Hematopoietic multipotent progenitor cell treated with erythropoietin and hydrocortisone succinate and interleukin-3 and kit ligand, for 4 days (in vitro differentiated cells): ENCODE measurements around the gene RAB33B.
A peak's percentile ranks its signal among the peaks of the same experiment; 100 is the strongest.
"Not testable (repeated sequence)": the region's sequence is repeated elsewhere in the genome, so short reads cannot be mapped to it uniquely, and the experiment has no call there.

Experiments used
- DNase-seq: peaks from one replicate; pipeline ENCODE4 v3.0.0-alpha.2; 2015

RAB33B gene

DNA sequence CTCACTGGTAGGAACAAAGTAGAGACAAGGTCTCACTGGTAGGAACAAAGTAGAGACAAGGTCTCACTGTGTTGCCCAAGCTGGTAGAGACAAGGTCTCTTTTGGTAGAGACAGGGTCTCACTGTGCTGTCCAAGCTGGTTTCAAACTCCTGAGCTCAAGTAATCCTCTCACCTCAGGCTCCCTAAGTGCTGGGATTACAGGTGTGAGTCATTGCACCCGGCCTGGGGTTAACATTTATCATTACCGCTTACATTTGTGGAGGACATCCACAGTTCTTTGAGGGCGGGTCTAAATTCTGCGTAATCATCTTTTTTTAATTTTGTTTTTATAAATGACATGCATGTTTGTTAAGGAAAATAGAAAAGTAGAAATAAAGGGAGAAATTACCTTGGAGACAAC lies 12.0 kb downstream of the RAB33B start:
- no peak for DNase-seq

DNA sequence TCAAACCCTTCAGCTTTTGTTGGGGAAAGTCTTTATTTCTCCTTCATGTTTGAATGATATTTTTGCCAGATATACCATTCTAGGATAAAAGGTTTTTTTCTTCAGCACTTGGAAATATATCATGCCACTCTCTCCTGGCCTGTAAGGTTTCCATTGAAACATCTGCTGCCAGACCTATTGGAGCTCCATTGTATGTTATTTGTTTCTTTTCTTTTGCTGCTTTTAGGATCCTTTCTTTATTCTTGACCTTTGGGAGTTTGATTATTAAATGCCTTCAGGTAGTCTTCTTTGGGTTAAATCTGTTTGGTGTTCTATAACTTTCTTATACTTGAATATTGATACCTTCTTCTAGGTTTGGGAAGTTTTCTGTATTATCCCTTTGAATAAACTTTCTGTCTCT lies 14.8 kb downstream of the RAB33B start:
- DNase-seq = not testable (repeated sequence)

DNA sequence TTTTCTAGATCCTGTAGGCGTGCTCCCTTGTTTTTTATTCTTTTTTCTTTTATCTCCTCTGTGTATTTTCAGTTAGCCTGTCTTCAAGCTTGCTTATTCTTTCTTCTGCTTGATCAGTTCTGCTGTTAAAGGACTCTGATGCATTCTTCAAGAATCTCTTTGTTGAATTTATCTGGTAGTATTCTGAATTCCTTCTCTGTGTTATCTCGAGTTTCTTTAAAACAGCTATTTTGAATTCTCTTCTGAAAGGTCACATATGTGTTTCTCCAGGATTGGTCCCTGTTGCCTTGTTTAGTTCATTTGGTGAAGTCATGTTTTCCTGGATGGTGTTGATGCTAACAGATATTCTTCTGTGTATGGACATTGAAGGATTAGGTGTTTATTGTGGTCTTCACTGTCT lies 15.3 kb downstream of the RAB33B start:
- DNase-seq = no peak

DNA sequence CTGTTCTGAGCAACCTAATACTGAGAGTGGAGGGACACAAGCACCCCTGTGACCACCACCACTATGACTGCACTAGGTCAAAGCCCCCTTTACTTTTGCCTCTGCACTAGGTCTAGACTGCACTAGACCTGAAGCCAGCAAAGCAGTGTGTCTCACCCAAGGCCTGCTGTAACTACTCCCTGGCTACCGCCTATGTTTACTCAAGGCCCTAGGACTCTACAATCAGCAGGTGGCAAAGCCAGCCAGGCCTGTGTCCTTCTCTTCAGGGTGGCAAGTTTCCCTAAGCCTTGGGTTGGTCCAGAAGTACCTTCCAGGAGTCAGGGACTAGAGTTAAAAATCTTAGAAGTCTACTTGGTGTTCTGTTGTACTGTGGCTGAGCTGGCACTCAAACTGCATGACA lies 15.9 kb downstream of the RAB33B start:
- DNase-seq = no peak

DNA sequence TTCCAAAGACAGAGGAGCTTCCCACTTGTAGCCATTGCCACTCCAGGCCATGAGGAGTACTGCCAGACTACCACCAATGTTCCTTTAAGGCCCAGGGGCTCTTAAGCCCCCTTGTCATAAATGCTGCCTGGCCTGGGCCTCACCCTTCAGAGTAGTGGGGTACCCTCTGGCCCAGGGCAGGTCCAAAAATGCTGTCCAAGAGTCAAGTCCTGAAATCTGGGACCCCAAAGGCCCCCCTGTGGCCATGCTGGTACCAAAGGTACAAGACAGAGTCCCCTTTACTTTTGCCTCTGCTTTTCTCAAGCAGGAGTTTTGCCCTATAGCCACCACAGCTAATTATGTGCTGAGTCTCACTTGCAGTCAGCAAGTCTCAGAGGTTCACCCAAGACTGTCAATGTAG lies 16.4 kb downstream of the RAB33B start:
- no peak for DNase-seq

DNA sequence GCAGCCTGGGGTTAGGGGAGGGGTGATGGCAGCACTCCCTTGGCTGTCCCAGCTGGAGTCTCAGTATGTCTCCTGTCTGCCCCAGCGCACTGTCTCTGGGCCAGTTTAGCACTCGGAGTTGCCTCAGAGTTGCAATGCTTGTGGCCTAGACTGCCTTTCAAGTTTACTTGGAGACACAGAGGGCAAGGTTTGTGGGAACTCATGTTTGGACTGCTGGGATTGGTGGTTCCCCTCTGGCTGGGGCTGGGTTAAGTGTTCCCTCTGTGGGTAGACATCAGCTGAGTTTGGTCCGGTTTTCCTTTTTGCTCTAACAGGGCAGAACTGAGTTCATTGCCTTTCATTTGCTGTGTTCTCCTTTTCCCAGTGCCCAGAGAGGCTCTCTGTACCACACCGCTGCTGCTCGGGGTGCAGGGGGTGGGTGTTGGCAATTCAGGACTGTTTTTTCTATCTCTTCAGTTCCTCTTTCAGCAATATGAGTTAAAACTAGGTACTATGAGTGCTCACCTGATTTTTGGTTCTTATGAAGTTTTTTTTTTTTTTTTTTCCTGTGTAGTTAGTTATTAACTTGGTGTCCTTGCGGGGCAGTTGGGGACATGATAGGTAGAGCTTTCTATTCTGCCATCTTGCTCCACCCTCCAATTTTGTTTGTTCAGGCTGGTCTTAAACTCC lies 17.2 kb downstream of the RAB33B start:
- no peak for DNase-seq

DNA sequence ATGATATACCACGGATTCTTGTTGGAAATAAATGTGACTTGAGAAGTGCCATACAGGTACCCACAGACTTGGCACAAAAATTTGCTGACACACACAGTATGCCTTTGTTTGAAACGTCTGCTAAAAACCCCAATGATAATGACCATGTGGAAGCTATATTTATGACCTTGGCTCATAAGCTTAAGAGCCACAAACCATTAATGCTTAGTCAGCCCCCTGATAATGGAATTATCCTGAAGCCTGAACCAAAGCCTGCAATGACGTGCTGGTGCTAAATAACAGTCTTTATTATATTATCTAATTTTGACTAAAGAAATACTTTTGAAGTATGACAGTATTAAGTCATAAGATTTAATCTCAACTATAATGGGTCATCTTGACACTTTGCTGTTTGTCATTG lies 18.9 kb downstream of the RAB33B start:
- no peak for DNase-seq

DNA sequence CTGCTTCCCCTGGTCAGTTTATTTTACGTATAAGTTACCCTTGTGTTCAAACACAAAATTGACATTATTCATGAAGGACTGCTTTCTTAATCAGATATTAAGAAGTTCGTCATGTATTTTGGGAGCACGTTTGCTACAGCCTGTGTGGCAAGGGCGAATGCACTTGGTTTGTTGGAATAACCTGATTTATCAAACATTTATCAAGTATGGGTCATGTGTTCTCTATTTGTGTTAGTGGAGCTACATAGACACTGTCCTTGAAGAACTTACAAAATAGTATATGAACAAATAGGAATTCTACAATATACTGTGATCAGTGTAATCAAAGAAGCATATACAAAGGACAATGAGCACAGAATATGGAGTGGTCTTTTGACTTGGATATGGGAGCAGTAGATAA lies 22.4 kb downstream of the RAB33B start:
- DNase-seq = no peak

DNA sequence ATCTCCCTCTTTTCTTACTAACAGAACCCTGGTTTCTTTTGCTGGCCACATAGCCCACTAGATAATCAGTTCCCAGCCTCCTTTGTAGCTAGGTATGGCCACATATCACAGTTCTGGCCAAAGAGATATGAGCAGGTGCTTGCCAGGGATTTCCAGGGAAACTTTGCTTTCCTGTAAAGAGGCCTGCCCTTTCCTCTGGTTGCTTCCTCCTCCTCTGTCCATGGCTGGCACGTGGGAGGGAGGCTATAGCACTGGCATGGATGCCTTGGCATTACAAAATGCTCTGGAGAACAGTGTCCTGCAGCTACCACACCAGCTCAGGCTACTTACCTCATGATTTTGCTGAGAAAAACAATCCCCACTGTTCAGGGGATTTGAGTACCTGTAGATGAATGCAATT lies 27.5 kb downstream of the RAB33B start:
- no peak for DNase-seq

DNA sequence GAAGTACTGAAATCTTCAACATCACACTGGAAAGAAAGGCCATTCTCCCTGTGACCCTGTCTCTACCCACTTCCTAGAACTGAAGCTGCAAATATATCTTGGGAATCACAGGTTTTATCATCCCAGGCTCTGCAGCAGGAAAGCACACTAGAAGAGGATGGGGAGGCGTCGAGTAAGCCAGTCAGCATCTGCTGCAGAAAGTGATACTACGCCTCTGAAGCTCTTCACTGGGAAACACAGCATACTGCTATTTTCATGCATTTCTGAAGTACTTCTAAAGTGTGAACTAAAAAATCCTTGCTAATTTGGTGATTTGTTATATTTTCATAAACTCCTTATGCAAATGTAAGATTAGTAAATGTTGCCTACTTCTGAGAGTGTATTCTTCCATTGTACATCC lies 29.1 kb downstream of the RAB33B start:
- no peak for DNase-seq

DNA sequence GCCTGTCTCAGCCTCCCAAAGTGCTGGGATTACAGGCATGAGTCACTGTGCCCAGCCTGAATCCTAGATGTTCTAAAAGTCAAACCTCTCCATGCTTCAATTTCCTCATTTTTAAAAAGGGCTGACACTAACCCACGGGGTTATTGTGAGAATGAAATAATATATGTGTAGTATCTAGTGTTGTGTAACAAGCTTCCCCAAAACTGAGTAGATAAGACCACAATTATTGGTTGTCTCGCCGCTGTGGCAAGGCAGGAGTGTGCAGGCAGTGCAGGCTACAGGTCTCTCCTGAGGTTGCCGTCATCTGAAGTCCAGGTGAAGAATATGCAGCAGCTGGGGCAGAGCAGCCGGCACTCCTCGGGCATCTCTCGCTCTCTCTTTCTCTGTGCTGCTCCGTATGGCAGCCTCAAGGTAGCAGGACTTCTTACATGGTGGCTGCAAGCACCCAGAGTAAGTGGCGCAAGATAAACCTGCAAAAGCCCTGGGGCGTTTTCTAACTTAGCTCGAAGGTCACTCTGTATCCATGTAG lies 30.9 kb downstream of the RAB33B start:
- DNase-seq = peak; percentile 66

DNA sequence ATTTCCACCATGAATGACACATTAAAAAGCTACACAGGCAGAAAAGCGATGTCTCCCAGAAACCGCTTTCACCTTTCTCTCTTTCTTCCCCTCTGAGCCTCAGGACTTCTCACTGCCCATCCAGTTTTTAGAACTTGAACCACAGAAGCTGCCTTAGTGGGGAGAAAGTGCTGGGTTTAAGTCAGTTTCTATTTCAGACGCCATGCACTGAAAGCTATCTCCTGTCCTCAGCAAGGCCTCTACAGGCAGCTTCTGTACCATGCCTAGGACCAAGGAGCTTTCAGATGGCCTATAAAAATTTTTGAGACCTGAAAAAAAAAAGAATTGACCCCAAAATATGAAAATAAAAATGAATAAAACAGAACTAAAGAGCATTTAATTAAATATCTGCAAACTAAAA lies 34.5 kb downstream of the RAB33B start:
- DNase-seq = no peak

DNA sequence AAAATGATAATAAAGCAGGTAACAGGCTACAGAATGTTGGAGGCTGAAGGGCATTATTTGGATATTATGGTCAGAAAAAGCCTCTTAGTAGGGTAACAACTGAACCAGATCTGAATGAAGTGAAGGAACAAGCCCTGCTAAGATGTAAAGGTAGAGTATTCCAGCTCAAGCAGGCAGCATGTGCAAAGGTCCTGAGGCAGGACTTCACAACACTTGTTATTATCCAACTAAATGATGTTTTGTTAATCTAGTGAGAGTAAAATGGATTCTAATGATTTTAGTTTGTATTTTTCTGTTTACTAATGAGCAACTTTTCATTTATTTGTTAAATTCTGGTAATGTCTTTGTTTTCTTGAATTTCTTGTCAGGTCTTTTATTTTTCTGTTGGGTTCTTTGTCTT lies 35.7 kb downstream of the RAB33B start:
- no peak for DNase-seq

DNA sequence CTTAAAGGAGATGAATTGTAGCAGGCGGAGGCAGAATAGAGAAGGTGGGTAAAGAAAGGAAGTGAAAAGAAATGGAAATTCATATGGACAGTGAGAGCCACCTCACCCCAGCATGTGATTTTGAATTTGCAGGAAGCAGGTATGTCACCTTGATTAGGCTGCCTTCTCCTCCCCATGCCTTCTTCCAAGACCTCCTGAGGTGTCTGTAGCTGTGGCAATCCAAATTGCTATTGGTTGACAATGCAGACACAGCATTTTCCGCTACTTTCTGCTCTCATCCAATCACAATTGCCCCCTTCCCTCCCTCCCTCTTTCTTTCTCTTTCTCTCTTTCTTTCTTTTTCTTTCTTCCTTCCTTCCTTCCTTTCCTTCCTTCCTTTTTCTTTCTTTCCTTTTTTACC lies 38.5 kb downstream of the RAB33B start:
- no peak for DNase-seq

DNA sequence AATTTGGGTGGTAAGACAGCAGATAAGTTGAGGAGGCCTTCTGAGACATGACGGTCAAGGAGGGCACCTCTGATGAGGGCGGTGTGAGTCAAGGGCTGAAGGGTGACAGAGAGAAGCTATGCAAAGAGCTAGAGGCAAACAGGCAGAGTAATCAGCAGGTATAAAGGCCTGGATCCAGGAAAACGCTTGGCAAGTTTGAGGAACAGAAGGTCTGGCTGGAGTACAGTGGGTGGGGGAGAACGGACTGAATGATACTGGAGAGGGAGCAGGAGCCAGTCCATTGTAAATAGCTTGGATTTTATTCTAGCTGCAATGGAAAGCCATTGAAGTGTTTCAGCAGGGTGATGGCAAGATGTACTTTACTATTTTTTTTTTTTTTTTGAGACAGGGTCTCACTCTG lies 39.3 kb downstream of the RAB33B start:
- no peak for DNase-seq

DNA sequence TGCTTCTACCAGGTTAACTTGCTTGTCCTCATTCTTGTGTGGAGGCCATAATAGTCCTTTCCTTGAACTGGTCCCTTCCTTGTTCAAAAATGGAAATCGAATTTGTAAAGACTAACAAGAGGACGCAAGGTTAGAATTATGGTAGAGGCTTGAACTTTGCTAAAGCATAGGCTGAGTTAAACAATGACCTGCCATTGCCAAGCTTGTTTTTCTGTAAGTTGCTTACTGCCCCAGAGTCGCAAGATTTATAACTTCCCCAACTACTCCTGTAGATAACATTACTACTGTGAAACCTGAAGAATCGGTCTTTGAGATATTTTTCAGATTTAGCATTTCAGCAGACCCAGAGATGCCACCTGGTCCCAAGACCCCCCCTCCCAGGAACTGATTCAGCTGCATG lies 45.3 kb downstream of the RAB33B start:
- no peak for DNase-seq

DNA sequence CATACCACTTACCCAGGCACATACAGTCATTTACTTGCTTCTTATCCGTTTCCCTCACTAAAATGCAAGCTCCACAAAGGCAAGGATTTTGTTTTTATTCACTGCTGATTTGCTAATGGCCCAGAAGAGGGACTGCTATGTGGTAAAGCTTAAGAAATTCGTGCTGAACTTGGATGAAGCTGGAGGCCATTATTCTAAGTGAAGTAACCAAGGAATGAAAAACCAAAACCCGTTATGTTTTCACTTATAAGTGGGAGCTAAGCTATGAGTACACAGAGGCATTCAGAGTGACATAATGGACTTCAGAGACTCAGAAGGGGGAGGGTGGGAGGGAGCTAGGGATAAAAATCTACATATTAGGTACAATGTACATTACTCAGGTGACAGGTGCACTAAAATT lies 47.2 kb downstream of the RAB33B start:
- no peak for DNase-seq

DNA sequence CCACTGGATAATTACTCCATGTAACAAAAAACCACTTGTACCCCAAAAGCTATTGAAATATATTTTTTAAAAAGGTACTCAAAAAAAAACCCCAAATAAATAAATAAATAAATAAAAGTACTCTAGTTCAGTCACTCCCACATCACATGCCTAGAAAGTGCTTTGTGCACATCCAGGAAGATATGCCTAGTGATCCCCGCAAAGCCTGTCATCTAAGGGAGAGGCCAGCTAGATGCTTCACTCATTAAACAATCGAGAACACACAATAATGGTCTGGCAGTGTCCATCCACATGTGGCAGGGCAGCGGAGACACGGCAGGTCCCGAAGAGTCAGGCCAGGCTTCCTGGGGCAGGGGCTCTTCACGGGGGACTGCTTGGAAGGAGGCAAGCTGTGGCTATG lies 47.6 kb downstream of the RAB33B start:
- DNase-seq = no peak

DNA sequence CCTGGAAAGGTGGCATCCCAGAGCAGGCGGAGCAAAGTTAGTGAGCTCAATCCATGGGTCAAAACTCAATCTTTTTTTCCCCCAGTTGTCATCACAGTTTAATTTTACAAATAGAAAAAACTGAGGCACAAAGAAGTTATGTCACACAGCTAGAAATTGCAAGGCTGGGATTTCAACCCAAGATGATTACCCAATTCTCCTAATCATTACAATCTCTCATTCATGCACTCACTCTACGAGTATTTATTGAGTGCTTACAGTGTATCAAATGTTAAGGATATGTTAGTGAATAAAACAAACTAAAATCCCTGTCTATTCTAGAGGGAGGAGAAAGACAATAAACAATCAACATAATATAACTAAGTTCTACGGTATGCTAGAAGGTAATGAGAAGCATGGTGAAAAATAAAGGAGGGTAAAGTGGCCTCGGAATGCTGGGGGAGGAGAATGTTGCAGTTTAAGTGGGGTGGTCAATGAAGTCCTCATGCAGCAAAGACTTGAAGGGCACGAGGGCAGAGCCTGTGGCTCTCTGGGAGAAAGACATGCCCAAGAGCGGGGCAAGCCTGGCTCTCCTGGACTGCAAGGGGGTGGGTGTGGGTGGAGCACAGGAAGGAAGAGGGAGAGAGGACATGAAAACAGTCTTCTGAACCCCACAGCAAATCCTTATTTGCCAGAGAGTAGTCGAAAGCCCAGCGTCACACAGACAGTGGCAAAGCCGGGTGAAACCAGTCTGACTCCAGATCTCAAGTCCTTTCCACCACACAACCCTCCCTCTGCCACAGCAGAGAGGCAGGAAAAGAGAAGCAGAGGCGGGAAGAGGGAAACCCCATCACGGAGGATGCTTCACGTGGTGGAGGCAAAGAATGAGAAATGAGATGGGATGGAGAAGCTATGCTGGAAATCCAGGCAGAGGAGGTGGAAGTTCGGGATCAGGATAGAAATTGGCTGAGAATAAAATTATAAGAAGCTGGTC lies 48.3 kb downstream of the RAB33B start:
- DNase-seq = no peak

DNA sequence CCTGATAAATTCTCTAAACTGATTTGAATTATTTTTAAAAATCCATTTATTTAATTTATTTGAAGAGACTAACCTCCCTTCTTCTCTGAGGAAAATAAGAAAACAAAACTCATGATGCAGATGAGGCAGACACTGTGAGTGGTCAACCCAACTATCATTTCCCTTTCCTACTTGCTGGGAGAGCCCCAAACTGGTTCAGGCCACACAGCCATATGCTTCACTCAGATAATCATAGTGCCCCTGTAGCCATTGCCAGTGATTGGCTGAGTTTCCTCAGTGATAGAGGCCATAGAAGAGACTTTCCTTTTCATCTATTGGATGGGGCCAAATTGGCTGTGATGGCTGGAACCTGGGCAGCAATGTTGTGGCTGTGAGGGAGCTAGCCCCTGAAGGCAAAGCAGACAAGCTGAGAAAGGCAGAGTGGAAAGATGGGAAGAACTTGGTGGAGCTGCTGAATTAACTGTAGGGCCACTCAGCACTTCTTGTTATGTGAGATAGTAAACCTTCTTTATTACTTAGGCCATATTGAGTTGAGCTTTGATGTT lies 49.8 kb downstream of the RAB33B start:
- DNase-seq = no peak

DNA sequence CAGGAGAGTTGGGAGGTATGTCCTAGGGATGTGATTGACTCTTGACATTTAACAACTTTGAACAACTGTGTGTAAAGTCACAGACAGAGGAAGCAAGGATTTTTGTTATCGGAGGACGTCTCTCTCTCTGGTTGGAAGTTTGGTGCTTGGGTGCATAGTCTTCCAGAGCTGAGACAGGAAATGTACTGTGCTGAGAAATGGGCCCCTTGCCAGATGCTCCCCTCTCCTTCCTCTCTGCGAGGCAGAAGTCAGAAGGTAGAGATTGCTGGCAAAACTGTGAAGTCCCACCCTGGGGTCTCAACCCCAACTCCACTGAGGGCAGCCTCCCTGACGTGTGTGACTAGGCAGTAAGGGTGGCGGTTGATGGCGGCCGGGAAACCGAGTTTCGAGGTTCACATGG lies 52.9 kb downstream of the RAB33B start:
- no peak for DNase-seq

DNA sequence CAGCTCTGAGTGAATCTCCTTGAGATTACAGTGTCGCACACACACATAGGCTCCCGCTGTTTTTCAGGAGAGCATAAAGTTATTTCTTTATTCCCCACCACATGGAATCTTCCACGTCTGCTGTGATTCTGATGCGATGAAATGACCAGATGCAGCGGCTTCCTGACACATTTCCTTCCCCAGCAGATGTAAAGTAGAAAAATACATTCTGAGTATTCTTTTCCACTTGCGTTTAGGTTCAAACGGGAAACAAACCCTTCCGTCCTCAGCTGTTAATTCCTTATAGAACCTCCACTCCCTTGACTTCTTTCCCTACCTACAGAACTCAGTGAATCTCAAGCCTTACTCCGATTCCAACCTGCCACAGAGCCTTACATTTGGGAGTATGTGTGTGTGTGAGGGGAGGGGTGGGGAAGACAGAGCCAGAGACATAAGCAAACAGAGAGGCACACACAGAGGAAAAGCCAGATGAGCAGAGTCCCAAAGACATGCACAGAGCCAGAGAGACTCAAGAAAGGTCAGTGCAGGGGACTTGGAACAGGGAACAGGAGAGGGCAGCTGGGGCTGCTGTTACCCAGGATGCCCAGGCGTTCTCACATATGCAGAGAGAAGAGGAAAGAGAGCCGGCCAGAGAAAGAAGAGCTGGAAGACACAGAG lies 54.8 kb downstream of the RAB33B start:
- DNase-seq = no peak

DNA sequence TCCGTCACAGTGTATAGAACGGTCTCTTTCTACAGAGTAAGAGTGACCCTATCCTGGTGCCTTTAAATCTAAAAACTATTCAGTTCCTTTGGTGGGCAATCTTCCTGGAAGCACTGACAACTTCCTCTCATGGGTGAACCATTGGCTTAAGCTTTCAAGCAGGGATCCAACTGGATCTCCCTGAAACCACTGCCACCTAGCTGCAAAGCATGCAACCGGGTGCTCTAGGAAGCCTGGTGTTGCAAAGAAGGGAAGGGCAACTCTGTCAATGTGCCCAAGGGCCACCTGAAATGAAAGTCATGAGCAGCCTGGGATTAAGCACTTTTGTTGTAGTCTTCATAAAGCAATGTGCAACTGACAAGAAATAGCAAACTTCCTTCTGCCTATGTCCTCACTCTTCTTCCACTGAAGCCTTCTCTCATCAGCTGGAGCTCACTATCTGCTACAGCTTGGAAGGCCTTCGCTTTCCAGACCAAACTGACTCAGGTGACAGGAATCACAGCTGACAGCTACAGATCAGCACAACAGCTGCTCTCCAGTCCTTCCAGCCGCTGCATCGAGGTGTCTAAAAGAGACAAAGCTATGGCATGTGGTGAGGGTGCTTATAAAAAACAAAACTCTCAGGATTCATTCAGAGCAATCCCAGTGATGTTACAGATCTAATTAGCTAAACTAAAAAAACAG lies 55.9 kb downstream of the RAB33B start:
- DNase-seq = peak; percentile 51
